Erythroblast (primary cell): ENCODE data around the gene MS4A4E.

Experiments used
- GATA1 ChIP-seq: IDR thresholded peaks from 2 replicates; pipeline ENCODE4 v1.6.1; 2011; ENCODE audit warnings: low read depth, mild to moderate bottlenecking, control low read depth, low read length, moderate library complexity
- POLR2A ChIP-seq: IDR thresholded peaks from 2 replicates; pipeline ENCODE4 v1.6.1; 2011; ENCODE audit warnings: mild to moderate bottlenecking, low read length

- TF ChIP-seq POLR2A (no peak), GATA1 (no peak)
Observed at GRCh38 chr11:60158636-60159035, 84.3 kb downstream of the MS4A4E start.
